ENCODE results near the gene GJB4.
"Not testable (repeated sequence)": the region's sequence is repeated elsewhere in the genome, so short reads cannot be mapped to it uniquely, and the experiment has no call there.

The GJB4 gene

GRCh38 chr1:34806396-34806795, 46.9 kb downstream of the GJB4 start:
- no peak for DNase-seq

- DNase-seq, result no peak
Measured at GRCh38 chr1:34808051-34808810, 48.7 kb downstream of the GJB4 start.

- not testable (repeated sequence) for DNase-seq
Measured at GRCh38 chr1:34810781-34811180, 51.2 kb downstream of the GJB4 start.

Measured in NCI-H1105 (cell line).